GM18951 (cell line): ENCODE data around the gene GGNBP2.
"Not testable (repeated sequence)": the region's sequence is repeated elsewhere in the genome, so short reads cannot be mapped to it uniquely, and the experiment has no call there.

Experiments used
- POLR2A ChIP-seq: IDR thresholded peaks from 4 replicates; pipeline ENCODE4 v1.6.1; 2011; ENCODE audit warnings: mild to moderate bottlenecking; ENCODE audit not compliant: insufficient read length, insufficient read depth; ENCODE audit errors: extremely low read depth
- in situ Hi-C: fragments of 300-500 bp; cut with MboI; formaldehyde crosslinking; loops from one replicate; pipeline ENCODE4 v1.12.0; 2022; ENCODE audit warnings: low sequenced_read_pairs, mixed read lengths, inconsistent platforms; ENCODE audit not compliant: unreplicated experiment

Gene GGNBP2

GRCh38 chr17:36506831-36507230 is 37.9 kb upstream of the GGNBP2 start:
- in situ Hi-C loops = no loop called here
- TF ChIP-seq POLR2A = no peak

DNA sequence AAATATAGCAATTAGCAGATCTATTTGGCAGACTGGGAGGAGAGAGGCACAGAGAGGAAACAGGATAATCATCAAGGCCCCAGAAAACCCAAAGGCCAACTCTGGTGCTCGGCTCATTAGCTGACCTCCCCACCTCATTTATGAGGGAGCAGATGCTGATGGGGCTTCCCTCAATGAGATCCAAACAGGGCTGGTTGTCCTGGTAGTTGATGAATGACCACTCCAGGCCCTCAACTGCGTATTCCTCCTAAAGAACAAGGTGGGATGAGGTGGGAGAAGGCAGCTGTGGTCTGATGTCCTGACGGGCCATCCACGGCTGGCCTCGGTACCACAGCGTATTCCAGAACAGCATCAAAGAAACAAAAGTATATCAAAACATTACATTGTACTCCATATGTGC is 37.5 kb upstream of the GGNBP2 start:
- TF ChIP-seq POLR2A = no peak
- in situ Hi-C loops = no loop called here

- in situ Hi-C loops = not testable (repeated sequence)
Observed at GRCh38 chr17:36508439-36508838, 36.3 kb upstream of the GGNBP2 start.

- TF ChIP-seq POLR2A = no peak
- in situ Hi-C loops = no loop called here
Observed at GRCh38 chr17:36509272-36509985, 35.3 kb upstream of the GGNBP2 start.

- in situ Hi-C loops = no loop called here
Observed at GRCh38 chr17:36510636-36511035, 34.1 kb upstream of the GGNBP2 start.

DNA sequence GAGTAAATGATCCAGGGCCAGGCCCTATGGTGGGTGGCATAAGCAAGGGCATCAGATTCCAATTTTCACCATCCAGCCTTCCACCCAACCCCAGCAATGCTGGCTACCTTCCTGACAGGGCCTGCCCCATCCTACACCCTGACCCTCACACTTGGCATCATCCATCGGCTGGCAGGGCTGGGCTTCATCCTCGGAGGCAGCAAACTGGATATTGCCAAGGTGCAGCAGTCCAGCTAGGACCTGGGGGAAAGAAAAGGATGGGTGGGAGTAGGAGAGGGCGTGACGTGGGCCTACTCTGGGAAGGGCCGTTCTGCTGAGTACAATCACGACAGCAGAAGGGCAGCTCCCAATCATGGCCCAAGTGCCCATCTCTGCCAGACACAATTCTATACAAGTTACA is 33.5 kb upstream of the GGNBP2 start:
- TF ChIP-seq POLR2A = no peak
- in situ Hi-C loops = no loop called here

More at GRCh38 chr17:36510636-36511035, 34.1 kb upstream of the GGNBP2 start:
- TF ChIP-seq POLR2A = peak; percentile 24

DNA sequence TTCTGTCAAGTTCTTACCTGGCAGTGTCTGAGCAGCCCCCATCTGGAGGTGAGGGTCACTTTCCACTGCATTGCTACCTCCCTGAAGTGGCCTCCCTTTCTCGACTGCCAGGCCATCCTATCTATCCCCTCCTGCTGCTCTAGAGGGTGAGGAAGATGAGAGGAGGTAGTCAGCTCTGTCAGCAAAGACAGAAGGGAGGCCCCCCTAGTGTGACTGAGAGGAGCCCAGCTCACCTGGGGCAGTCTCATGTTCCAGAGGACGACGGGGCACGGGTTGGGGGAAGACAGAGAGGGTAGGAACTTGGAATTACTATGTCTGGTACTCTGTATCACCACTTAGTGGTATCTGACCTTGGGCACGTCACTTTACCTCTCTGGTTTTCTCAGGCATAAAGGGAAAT is 32.1 kb upstream of the GGNBP2 start:
- in situ Hi-C loops = no loop called here
- no peak for TF ChIP-seq POLR2A

DNA sequence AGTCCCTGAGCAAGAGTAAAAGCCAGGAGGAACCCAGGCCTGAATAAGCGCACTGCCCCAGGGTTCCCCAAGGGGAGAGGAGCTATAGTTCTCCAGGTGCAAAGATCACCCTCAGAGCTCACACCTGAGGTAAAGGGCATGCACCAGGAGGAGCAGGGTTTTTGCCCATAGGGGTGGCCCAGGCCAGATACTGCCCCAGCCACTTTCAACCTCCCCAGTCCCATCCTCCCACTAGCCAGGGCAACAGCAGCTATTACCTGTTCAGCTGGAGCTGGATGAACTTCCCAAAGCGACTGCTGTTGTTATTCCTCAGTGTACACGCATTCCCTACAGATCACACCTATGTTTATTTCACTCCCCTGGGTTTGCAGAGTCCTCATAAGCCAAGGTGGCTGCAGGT is 29.9 kb upstream of the GGNBP2 start:
- no peak for TF ChIP-seq POLR2A
- in situ Hi-C loops = no loop called here

- no peak for TF ChIP-seq POLR2A
- in situ Hi-C loops = no loop called here
Observed at GRCh38 chr17:36515837-36516236, 28.9 kb upstream of the GGNBP2 start.

DNA sequence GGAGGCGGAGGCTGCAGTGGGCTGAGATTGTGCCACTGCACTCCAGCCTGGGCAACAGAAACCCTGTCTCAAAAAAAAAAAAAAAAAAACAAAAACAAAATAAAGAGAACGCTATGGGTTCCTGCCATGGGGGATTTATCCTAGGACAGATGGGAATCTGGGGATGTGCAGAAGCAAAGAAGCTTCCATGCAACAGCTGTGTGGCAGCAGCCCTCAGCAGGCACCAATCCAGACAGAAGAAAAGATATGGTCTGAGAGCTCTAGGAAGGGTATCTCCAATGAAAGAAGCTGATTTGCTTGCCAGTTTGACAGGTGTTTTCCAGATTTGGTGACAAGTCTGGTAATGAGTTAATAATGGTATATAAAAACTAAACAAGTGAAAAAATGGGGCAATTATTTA is 21.6 kb upstream of the GGNBP2 start:
- in situ Hi-C loops = no loop called here
- no peak for TF ChIP-seq POLR2A

GRCh38 chr17:36524428-36524876 is 20.3 kb upstream of the GGNBP2 start:
- in situ Hi-C loops = no loop called here
- TF ChIP-seq POLR2A = no peak

- in situ Hi-C loops = no loop called here
- no peak for TF ChIP-seq POLR2A
Observed at GRCh38 chr17:36525113-36525512, 19.6 kb upstream of the GGNBP2 start.

DNA sequence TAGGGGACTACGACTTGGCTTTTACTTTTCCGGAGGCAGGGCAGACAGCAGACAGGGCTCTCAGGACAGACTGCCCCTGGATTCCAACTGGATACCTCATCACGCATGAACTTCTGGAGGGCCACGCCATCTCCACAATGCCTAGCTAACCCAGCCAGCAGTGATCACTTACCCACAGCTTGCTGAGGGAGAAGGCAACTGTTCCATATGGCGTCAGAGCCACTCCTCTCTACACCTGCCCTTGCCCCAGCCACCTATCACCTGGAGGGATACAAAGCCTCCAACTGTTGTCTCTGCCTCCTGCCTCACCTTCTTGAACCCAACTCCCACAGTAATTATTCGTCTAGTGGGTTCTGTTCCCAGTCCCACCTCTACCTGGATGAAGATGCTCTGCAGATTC is 18.8 kb upstream of the GGNBP2 start:
- no peak for TF ChIP-seq POLR2A
- in situ Hi-C loops = no loop called here

DNA sequence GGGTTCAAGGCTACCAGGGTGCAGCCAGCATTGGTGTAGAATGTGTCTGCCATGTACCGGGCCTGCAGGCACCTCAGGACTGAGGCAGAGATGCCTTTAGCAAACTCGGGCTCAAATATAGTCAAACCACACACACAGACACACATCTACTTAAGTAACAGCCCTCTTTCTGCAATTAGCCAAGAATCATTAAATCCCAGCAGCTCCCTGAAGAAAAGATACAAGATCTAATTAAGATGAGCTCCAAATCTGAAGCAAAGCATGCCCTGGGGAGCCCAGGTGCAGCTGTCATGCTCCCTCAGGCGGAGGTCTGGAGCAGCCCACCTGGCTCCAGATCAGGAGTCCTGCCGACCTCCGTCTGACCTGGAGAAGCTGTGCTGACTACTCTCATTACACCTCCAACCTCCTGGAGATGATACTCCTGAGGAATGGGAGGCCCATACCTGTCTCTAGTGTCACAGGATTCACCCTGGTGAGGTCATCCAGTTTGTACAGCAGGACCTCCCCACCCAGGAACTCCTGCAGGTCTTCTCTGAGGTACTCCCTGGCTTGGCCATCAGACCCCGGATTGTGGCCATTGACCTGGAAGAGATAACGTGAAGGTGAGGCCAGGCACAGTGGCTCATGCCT is 17.0 kb upstream of the GGNBP2 start:
- in situ Hi-C loops = no loop called here
- no peak for TF ChIP-seq POLR2A
